WTC11 (cell line): ENCODE data around the gene LPP. TPM values are rescaled to one million over a fixed set of nuclear protein-coding genes. Genes with fewer than 3 reads are reported as not detected.

ENCODE experiments used
- ATAC-seq: fragments of 200-7000 bp; cut with Tn5 transposase; 2 replicates; pipeline ENCODE4 v1.10.0; 2021; ENCODE audit warnings: mild to moderate bottlenecking, moderate library complexity
- CTCF ChIA-PET: fragments of 300-600 bp; sonication (Branson Sonifier 250); formaldehyde crosslinking; loops from one replicate; lab custom pipeline; 2021; ENCODE audit warnings: antibody characterized with exemption; lab: Charles Lee
- POLR2A ChIA-PET: fragments of 350-600 bp; sonication (Branson Sonifier 250); formaldehyde crosslinking; loops from one replicate; lab custom pipeline; 2021; ENCODE audit warnings: antibody characterized with exemption; lab: Charles Lee
- DNase-seq: peaks from one replicate; pipeline ENCODE4 v3.0.0; 2021; ENCODE audit warnings: low spot score
- H3K27ac Mint-ChIP-seq: 2 replicates; pipeline ENCODE4 v1.8.0; 2021; ENCODE audit warnings: mixed read lengths
- H3K27me3 Mint-ChIP-seq: 2 replicates; pipeline ENCODE4 v1.8.0; 2021; ENCODE audit warnings: low read depth, mild to moderate bottlenecking, moderate library complexity, mixed read lengths
- H3K36me3 Mint-ChIP-seq: 2 replicates; pipeline ENCODE4 v1.8.0; 2021; ENCODE audit warnings: mixed read lengths
- H3K4me1 Mint-ChIP-seq: 2 replicates; pipeline ENCODE4 v1.8.0; 2022; ENCODE audit warnings: mixed read lengths
- H3K4me3 Mint-ChIP-seq: 2 replicates; pipeline ENCODE4 v1.8.0; 2021; ENCODE audit warnings: mild to moderate bottlenecking, moderate library complexity, mixed read lengths
- H3K9me3 Mint-ChIP-seq: 2 replicates; pipeline ENCODE4 v1.8.0; 2021; ENCODE audit warnings: mixed read lengths
- CREM ChIP-seq: sonication (generic); formaldehyde crosslinking; IDR thresholded peaks from 2 replicates; pipeline ENCODE4 v1.8.1; 2022; ENCODE audit warnings: mild to moderate bottlenecking, missing genetic modification reagents, moderate library complexity
- ELF4 ChIP-seq: sonication (generic); formaldehyde crosslinking; IDR thresholded peaks from 2 replicates; pipeline ENCODE4 v1.8.1; 2022; ENCODE audit warnings: low read depth, mild to moderate bottlenecking, moderate library complexity, missing genetic modification reagents
- ESRRA ChIP-seq: sonication (generic); formaldehyde crosslinking; IDR thresholded peaks from 2 replicates; pipeline ENCODE4 v1.8.1; 2022; ENCODE audit warnings: mild to moderate bottlenecking, missing genetic modification reagents, borderline replicate concordance
- FOXJ3 ChIP-seq: sonication (generic); formaldehyde crosslinking; IDR thresholded peaks from 2 replicates; pipeline ENCODE4 v1.9.0; 2021; ENCODE audit warnings: missing genetic modification reagents, mild to moderate bottlenecking, borderline replicate concordance
- MXD4 ChIP-seq: fragments of 250-450 bp; sonication (Bioruptor Pico); IDR thresholded peaks from 2 replicates; pipeline ENCODE4 v1.8.0; 2021; ENCODE audit warnings: mild to moderate bottlenecking, moderate library complexity, borderline replicate concordance
- NFE2L1 ChIP-seq: sonication (generic); formaldehyde crosslinking; IDR thresholded peaks from 2 replicates; pipeline ENCODE4 v1.8.1; 2023; ENCODE audit warnings: missing genetic modification reagents
- NFYB ChIP-seq: sonication (generic); formaldehyde crosslinking; conservative IDR thresholded peaks from 2 replicates; pipeline ENCODE4 v1.8.0; 2022; ENCODE audit warnings: low read depth, missing genetic modification reagents
- NR2C2 ChIP-seq: sonication (generic); formaldehyde crosslinking; IDR thresholded peaks from 2 replicates; pipeline ENCODE4 v1.8.0; 2022; ENCODE audit warnings: mild to moderate bottlenecking, missing genetic modification reagents
- SMAD3 ChIP-seq: sonication (generic); formaldehyde crosslinking; IDR thresholded peaks from 2 replicates; pipeline ENCODE4 v1.8.0; 2022; ENCODE audit warnings: missing genetic modification reagents, mild to moderate bottlenecking, borderline replicate concordance
- TCF7 ChIP-seq: sonication (generic); formaldehyde crosslinking; IDR thresholded peaks from 2 replicates; pipeline ENCODE4 v1.8.0; 2022; ENCODE audit warnings: mild to moderate bottlenecking, low read depth, missing genetic modification reagents, moderate library complexity
- TEAD1 ChIP-seq: sonication (generic); formaldehyde crosslinking; IDR thresholded peaks from 2 replicates; pipeline ENCODE4 v1.8.0; 2022; ENCODE audit warnings: mild to moderate bottlenecking, missing genetic modification reagents
- USF2 ChIP-seq: sonication (generic); formaldehyde crosslinking; IDR thresholded peaks from 2 replicates; pipeline ENCODE4 v1.8.1; 2023; ENCODE audit warnings: mild to moderate bottlenecking, missing genetic modification reagents, moderate library complexity
- ZBTB21 ChIP-seq: sonication (generic); formaldehyde crosslinking; IDR thresholded peaks from 2 replicates; pipeline ENCODE4 v1.8.1; 2023; ENCODE audit warnings: mild to moderate bottlenecking, missing genetic modification reagents, borderline replicate concordance
- ZNF512 ChIP-seq: sonication (generic); formaldehyde crosslinking; IDR thresholded peaks from 2 replicates; pipeline ENCODE4 v1.8.1; 2022; ENCODE audit warnings: missing genetic modification reagents, borderline replicate concordance
- total RNA-seq: library from RNA; stranded (reverse); gene quantifications from 3 replicates; pipeline ENCODE4 v1.2.3, GENCODE V29; 2021
- TF ChIP-seq, protein P1 (sequence below): sonication (generic); formaldehyde crosslinking; IDR thresholded peaks from 2 replicates; pipeline ENCODE4 v1.8.0; 2022; ENCODE audit warnings: mild to moderate bottlenecking, missing genetic modification reagents
- TF ChIP-seq, protein P2 (sequence below): sonication (generic); formaldehyde crosslinking; IDR thresholded peaks from 2 replicates; pipeline ENCODE4 v1.8.0; 2023; ENCODE audit warnings: missing genetic modification reagents
- TF ChIP-seq, protein P3 (sequence below): sonication (generic); formaldehyde crosslinking; conservative IDR thresholded peaks from 2 replicates; pipeline ENCODE4 v1.8.1; 2022; ENCODE audit warnings: mild to moderate bottlenecking, missing genetic modification reagents
- TF ChIP-seq, protein P4 (sequence below): fragments of 250-450 bp; sonication (Bioruptor Pico); IDR thresholded peaks from 2 replicates; pipeline ENCODE4 v1.9.0; 2021; ENCODE audit warnings: mild to moderate bottlenecking
- TF ChIP-seq, protein P5 (sequence below): sonication (generic); formaldehyde crosslinking; IDR thresholded peaks from 2 replicates; pipeline ENCODE4 v1.8.0; 2023; ENCODE audit warnings: mild to moderate bottlenecking, missing genetic modification reagents
- TF ChIP-seq, protein P6 (sequence below): sonication (generic); formaldehyde crosslinking; IDR thresholded peaks from 2 replicates; pipeline ENCODE4 v1.8.0; 2022; ENCODE audit warnings: mild to moderate bottlenecking, missing genetic modification reagents
- TF ChIP-seq, protein P7 (sequence below): sonication (generic); formaldehyde crosslinking; IDR thresholded peaks from 2 replicates; pipeline ENCODE4 v1.8.0; 2022; ENCODE audit warnings: mild to moderate bottlenecking, missing genetic modification reagents

LPP gene
- total RNA-seq, 1 experiment from 2014 or later, result 49.6 TPM

DNA sequence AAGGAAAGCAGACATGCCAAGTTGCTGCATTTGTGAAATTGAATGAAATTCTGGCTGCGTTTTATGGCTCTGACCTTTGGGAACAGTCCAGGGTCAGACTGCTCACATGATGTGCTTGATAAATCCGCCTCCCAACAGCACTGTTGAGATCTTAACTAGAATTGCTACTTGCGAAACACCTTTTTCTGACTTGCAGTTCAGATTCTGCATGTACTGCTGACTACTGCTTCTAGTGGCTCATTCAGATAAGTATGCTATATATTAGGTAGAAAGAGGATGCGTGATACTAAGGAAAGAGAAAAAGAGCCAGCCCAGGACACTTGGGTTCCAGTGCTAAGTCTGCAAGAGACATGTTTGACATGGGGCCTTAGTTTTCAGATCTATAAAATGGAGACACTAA is 129.4 kb downstream of the LPP start (continued):
- TF ChIP-seq FOXJ3 (CRISPR knock-in tag) (no peak), SMAD3 (CRISPR knock-in tag) (no peak), NFYB (CRISPR knock-in tag) (no peak)

GRCh38 chr3:188284455-188285212 is 130.7 kb downstream of the LPP start:
- H3K27me3 Mint-ChIP-seq, result no peaks in the 10 kb centered on the region
- ATAC-seq (no peak), DNase-seq (no peak)
- CTCF ChIA-PET, result interaction anchor here (0.9 to 1.0 kb wide), 2 partner anchors 18 to 545 kb away, joined by 3 read pairs; no protein-coding TSS in a partner anchor
- H3K36me3 Mint-ChIP-seq, result no peaks in the 10 kb centered on the region
- TF ChIP-seq, protein P1, sequence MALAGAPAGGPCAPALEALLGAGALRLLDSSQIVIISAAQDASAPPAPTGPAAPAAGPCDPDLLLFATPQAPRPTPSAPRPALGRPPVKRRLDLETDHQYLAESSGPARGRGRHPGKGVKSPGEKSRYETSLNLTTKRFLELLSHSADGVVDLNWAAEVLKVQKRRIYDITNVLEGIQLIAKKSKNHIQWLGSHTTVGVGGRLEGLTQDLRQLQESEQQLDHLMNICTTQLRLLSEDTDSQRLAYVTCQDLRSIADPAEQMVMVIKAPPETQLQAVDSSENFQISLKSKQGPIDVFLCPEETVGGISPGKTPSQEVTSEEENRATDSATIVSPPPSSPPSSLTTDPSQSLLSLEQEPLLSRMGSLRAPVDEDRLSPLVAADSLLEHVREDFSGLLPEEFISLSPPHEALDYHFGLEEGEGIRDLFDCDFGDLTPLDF (CRISPR knock-in tag), result no peak
- TF ChIP-seq, protein P2, sequence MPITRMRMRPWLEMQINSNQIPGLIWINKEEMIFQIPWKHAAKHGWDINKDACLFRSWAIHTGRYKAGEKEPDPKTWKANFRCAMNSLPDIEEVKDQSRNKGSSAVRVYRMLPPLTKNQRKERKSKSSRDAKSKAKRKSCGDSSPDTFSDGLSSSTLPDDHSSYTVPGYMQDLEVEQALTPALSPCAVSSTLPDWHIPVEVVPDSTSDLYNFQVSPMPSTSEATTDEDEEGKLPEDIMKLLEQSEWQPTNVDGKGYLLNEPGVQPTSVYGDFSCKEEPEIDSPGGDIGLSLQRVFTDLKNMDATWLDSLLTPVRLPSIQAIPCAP (CRISPR knock-in tag), result no peak
- TF ChIP-seq NFE2L1 (no peak), USF2 (CRISPR knock-in tag) (no peak), ESRRA (CRISPR knock-in tag) (no peak), ELF4 (no peak), TCF7 (CRISPR knock-in tag) (no peak), MXD4 (CRISPR knock-in tag) (no peak), ZBTB21 (no peak), ZNF512 (no peak), CREM (CRISPR knock-in tag) (no peak), TEAD1 (CRISPR knock-in tag) (no peak), NR2C2 (no peak)
- TF ChIP-seq, protein P3, sequence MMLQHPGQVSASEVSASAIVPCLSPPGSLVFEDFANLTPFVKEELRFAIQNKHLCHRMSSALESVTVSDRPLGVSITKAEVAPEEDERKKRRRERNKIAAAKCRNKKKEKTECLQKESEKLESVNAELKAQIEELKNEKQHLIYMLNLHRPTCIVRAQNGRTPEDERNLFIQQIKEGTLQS (CRISPR knock-in tag), result no peak
- TF ChIP-seq, protein P4, sequence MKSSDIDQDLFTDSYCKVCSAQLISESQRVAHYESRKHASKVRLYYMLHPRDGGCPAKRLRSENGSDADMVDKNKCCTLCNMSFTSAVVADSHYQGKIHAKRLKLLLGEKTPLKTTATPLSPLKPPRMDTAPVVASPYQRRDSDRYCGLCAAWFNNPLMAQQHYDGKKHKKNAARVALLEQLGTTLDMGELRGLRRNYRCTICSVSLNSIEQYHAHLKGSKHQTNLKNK (CRISPR knock-in tag), result no peak
- TF ChIP-seq, protein P5, sequence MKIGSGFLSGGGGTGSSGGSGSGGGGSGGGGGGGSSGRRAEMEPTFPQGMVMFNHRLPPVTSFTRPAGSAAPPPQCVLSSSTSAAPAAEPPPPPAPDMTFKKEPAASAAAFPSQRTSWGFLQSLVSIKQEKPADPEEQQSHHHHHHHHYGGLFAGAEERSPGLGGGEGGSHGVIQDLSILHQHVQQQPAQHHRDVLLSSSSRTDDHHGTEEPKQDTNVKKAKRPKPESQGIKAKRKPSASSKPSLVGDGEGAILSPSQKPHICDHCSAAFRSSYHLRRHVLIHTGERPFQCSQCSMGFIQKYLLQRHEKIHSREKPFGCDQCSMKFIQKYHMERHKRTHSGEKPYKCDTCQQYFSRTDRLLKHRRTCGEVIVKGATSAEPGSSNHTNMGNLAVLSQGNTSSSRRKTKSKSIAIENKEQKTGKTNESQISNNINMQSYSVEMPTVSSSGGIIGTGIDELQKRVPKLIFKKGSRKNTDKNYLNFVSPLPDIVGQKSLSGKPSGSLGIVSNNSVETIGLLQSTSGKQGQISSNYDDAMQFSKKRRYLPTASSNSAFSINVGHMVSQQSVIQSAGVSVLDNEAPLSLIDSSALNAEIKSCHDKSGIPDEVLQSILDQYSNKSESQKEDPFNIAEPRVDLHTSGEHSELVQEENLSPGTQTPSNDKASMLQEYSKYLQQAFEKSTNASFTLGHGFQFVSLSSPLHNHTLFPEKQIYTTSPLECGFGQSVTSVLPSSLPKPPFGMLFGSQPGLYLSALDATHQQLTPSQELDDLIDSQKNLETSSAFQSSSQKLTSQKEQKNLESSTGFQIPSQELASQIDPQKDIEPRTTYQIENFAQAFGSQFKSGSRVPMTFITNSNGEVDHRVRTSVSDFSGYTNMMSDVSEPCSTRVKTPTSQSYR (CRISPR knock-in tag), result no peak
- TF ChIP-seq, protein P6, sequence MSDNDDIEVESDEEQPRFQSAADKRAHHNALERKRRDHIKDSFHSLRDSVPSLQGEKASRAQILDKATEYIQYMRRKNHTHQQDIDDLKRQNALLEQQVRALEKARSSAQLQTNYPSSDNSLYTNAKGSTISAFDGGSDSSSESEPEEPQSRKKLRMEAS, result no peak
- TF ChIP-seq, protein P7, sequence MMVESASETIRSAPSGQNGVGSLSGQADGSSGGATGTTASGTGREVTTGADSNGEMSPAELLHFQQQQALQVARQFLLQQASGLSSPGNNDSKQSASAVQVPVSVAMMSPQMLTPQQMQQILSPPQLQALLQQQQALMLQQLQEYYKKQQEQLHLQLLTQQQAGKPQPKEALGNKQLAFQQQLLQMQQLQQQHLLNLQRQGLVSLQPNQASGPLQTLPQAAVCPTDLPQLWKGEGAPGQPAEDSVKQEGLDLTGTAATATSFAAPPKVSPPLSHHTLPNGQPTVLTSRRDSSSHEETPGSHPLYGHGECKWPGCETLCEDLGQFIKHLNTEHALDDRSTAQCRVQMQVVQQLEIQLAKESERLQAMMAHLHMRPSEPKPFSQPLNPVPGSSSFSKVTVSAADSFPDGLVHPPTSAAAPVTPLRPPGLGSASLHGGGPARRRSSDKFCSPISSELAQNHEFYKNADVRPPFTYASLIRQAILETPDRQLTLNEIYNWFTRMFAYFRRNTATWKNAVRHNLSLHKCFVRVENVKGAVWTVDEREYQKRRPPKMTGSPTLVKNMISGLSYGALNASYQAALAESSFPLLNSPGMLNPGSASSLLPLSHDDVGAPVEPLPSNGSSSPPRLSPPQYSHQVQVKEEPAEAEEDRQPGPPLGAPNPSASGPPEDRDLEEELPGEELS (CRISPR knock-in tag), result no peak
- no peak overlapping the region for H3K4me3 Mint-ChIP-seq
- no peaks in the 10 kb centered on the region for H3K9me3 Mint-ChIP-seq
- POLR2A ChIA-PET, result no interaction called here
- H3K27ac Mint-ChIP-seq, result peak overlapping the region; percentile 16
- H3K4me1 Mint-ChIP-seq, result peaks cover 20% of the 10 kb centered on the region
